ENCODE measurements around the gene SLC35A2.

- no peak for TF ChIP-seq POLR2A (IDR thresholded peaks at IDR 0.05; ENCODE audit: extremely low read depth, insufficient read length)
- no peak for TF ChIP-seq CTCF (IDR thresholded peaks at IDR 0.05; ENCODE audit: low read depth, low read length)
- no peak for TF ChIP-seq MAX (IDR thresholded peaks at IDR 0.05; ENCODE audit: low read depth, low read length)
Measured at GRCh38 chrX:48854898-48855297, 56.5 kb downstream of the SLC35A2 start.

All from NB4 (cell line).